KG1 (cell line): ENCODE data around the gene BMPR1B.

Source experiments
- DNase-seq: peaks from one replicate; lab custom pipeline; 2025; lab: John Stamatoyannopoulos, UW

Gene BMPR1B

DNA sequence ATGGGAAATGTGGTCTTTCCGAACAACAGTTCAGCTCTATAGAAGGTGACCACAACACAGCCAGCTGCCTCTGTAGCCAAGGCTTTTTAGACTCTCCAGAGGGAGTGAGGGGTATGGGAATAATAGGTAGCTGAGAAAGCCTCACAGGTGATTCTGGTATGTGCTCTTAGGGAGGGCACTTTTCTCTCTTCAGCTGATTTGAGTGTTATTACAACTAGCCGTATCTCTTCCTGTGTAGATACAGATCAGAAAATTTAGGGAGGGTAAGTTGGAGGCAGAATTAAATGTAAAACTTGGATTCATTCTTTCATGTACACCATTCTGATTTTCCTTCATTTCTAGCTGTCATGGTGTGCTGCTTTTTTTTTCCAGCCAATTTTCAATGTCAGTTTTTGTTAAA lies 154.9 kb downstream of the BMPR1B start:
- DNase-seq = no peak

DNA sequence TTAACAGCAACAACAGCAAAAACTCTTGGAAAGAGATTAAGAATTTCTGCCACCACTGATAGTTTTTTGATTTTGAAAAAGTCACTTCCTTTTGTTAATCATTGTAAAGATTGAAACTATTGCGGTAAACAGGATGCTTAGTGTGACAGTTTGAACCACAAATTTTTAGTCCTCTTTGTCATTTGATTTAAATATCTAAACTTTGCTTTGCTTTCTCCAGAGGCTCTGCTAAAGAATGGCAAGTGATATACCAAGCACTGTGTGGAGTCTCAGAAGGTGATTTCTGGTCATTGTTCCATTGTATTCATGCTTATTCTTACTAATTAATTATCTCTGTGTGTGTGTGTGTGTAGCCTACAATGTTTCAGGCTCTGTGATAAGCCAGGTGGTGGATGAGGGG lies 155.6 kb downstream of the BMPR1B start:
- no peak for DNase-seq

DNA sequence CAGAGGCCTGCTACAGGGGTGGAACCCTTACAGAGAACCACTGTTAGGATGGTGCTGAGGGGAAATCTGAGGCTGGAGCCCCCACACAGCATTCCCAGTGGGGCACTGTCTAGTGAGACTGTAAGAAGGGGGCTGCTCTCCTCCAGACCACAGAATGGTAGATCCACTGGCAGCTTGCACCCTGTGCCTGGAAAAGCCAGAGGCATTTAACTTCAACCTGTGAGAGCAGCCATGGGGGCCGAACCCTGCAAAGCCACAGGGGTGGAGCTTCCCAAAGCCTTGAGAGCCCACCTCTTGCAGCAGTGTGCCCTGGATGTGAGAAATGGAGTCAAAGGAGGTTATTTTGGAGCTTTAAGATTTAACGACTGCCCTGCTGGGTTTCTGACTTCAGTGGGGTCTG lies 159.4 kb downstream of the BMPR1B start:
- no peak for DNase-seq

GRCh38 chr4:94918543-94918942 lies 160.8 kb downstream of the BMPR1B start:
- DNase-seq = no peak

DNA sequence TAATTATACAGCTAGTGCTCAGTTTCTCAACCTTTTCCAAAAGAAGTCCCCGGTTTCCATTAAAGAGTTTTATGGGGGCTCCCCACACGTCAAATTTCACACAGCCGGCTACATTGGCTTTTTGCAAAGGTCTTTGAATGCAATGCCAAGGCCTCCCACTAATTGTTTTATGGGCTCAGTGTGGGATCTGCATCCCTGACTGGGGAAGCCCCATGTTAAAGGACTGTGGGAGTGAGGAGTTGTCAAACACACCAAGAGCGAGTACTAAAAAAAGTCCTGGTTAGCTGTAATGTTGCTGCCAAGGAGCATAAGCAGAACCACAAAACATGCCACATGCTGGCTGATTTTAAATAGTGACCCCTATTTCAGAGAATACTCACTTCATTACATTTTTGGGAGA lies 162.6 kb downstream of the BMPR1B start:
- no peak for DNase-seq

GRCh38 chr4:94924566-94924965 lies 166.8 kb downstream of the BMPR1B start:
- no peak for DNase-seq

DNA sequence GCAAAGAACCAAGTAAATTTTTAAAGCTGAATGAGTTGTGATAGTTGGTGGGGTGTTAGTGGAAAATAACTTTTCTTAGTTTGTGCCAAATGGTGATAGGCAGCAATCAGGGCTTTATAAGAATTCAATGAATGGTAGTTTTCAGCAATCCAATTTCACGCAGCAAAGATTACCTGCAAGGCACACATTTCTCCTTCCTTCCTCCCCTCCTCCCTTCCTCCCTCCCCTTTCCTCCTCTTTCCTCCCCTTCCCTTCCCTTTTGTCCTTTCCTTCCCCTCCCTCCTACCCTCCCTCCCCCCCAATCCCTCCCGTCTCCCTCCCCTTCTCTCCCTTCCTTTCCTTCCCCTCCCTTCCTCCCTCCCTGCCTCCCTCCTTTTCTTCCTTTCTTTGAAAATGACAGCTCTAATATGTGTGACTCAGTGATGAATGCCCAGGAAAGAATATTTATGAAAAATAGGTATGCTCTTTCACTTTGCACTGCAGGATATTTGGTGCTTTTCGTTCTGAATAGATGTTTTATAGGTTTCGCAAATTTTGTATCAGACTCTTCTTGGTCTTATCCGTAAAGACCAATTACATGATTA lies 168.1 kb downstream of the BMPR1B start:
- DNase-seq = no peak

DNA sequence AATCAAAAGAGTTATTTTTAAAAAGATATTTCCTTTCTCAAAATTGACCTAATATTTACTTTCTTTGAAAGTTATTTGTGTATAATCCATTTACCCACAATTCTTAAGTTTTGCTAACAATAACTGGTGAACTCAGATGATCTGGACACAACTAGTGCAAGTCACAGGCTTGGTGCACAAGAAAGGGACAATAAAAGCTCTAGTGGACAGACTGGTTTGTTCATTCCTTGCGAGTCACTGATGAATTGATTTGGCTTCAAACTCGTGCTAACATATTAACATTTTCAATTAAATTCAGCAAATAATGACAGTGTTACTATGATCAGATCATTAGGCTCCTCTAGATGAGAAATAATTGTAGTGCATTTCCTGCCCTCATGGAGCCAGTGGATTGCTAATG lies 169.2 kb downstream of the BMPR1B start:
- no peak for DNase-seq

- no peak for DNase-seq
Observed at GRCh38 chr4:94927696-94928095, 169.9 kb downstream of the BMPR1B start.

- no peak for DNase-seq
Observed at GRCh38 chr4:94929696-94930095, 171.9 kb downstream of the BMPR1B start.

DNA sequence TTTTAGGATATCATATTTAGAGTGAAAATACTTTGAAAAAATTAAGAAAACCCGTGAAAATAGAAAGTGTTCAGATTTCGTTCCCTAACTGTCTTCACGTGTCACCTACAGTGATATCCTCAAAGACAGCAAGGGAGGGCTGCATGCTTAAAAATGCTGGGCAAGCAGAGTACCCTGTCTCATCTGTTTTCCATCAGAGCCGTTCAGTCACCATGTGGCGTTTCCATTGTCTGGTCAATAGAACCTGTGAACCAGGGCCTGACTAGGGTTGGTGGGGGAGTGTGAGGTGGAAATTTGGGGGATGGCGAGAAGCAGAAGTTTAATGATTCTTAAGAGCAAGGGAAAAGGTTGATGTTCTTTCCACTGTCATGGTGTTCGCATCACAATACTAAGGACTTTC lies 173.9 kb downstream of the BMPR1B start:
- DNase-seq = no peak

- DNase-seq = no peak
Observed at GRCh38 chr4:94932366-94932765, 174.6 kb downstream of the BMPR1B start.

- DNase-seq = no peak
Observed at GRCh38 chr4:94933799-94934198, 176.0 kb downstream of the BMPR1B start.

GRCh38 chr4:94934201-94934600 lies 176.4 kb downstream of the BMPR1B start:
- no peak for DNase-seq

DNA sequence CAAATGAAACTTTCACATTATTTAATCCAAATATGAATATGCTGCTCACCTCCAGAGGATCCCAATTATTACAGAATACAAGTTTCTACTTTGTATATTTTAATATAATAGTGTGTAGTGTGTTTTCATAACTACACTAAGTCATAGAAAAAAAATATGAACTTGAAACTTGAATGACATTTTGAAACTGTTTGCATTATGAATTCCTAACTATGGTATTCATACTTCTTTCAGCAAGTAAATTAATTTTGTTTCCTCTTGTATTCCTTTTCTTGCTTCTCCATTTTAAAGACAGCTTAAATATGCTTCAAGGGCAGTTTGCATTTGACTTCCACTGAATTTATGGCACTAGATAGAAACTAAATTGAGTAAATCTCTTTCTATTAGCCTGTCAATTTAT lies 177.1 kb downstream of the BMPR1B start:
- DNase-seq = no peak

- DNase-seq = no peak
Observed at GRCh38 chr4:94936854-94937253, 179.1 kb downstream of the BMPR1B start.

DNA sequence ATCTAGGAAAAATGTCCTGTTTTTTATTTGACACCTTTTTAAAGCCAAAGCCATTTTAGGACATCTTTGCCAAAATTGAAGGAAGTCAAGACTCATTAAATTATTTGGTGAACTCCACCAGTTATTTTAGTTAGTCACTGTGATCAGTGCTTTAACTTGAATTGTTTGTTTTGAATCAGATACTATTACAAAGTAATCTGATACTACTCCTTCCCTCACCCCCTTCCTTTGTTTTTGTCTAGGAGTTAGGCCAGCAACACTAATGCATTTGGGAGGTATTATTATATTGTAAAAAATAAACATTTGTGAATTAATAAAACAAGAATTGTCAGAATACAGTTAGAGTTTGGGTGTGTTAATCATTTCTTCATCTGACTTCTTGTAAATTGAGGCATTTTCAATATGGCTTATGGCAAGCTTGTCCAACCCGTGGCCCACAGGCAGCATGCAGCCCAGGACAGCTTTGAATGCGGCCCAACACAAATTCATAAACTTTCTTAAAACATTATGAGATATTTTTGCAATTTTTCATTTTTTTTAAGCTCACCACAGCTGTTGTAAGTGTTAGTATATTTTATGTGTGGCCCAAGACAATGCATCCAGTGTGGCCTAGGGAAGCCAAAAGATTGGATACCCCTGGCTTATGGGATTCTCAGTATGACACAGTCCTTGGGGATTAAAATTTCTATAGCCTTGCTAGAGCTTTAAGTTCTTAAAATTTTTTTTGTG lies 182.2 kb downstream of the BMPR1B start:
- DNase-seq = no peak

- DNase-seq = no peak
Observed at GRCh38 chr4:94940520-94940908, 182.8 kb downstream of the BMPR1B start.

- DNase-seq = no peak
Observed at GRCh38 chr4:94941706-94942105, 184.0 kb downstream of the BMPR1B start.

GRCh38 chr4:94944726-94945125 lies 187.0 kb downstream of the BMPR1B start:
- no peak for DNase-seq

GRCh38 chr4:94947681-94948108 lies 189.9 kb downstream of the BMPR1B start:
- no peak for DNase-seq

- no peak for DNase-seq
Observed at GRCh38 chr4:94954251-94954650, 196.5 kb downstream of the BMPR1B start.

DNA sequence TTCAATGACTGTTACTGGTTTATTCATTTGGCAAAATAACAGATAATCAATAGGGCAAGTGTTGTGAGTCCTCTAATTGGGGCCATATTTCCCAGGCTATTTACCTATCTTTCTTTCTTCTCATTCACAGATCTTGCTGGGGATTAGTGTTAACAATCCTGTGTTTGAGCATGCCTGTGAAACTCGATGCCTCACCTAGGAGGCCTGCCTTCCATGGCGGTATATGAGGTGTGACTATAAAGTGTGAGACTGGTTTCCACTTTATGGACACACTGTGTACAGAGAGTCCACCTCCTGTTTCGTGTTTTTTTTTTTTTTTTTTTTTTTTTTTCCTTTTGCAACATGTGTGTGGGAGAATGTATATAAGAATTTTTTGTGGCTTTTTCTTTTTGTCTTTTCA lies 199.3 kb downstream of the BMPR1B start:
- DNase-seq = no peak

GRCh38 chr4:94959307-94959706 lies 201.6 kb downstream of the BMPR1B start:
- no peak for DNase-seq
